Measurements from ENCODE around the gene HLA-DOA.

DNA sequence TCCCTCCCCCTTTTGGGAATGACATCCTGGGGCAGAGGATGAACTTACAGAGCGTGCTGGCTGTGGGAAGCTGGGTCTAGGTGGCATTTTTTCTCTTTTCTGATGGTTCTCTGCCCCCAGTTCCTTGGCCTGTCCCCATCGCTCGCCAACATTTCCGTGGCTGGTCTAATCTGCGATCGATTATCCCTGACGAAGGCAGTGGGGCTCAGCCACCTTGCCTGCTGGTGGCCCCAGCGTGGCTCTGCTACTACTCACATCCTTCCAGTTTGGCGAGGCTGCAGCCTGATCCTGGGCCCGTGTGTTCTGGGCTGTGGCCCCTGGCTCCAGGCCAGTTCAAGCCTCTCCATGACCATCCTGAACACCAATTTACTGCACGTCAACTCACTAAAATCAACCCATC, 6.4 kb upstream of the HLA-DOA start:
- TF ChIP-seq EZH2 (IDR thresholded peaks at IDR 0.05; ENCODE audit: borderline replicate concordance, low read depth, low read length, poor library complexity, severe bottlenecking) (no peak), CTCF (conservative IDR thresholded peaks at IDR 0.05; ENCODE audit: low read depth, low read length) (no peak)
